Measurements from ENCODE around the gene SERP2.

Gene SERP2

DNA sequence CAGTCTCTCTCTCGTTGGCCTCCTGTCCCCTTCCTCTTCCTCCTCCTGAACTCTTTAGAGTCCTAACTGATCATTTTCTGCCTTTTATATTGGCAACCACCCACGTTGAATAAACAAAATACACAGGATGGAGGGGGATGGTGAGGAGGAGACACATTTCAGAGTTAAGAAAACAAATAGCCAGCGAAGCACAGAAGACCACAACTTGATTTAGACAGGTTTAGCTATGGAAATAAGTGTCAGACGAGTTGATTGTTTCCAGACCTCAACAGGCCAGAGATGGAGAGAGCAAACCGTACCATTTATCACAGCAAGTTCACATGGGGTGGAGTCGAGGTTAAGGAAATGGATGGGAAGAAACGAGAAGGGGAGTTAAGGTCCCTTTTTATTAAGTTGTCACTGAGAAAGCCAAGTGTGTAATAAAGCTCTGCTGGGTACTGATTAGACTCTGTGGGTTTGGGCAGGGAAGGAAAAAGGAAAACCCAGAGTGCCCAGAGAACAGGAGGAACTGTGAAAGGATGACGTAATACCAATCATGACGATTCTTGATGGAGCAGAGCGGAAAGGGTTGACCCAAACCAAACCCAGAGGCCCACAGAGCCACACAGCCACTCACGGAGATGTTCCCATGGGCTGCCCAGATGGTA, 11.1 kb upstream of the SERP2 start:
- no peak for DNase-seq

DNA sequence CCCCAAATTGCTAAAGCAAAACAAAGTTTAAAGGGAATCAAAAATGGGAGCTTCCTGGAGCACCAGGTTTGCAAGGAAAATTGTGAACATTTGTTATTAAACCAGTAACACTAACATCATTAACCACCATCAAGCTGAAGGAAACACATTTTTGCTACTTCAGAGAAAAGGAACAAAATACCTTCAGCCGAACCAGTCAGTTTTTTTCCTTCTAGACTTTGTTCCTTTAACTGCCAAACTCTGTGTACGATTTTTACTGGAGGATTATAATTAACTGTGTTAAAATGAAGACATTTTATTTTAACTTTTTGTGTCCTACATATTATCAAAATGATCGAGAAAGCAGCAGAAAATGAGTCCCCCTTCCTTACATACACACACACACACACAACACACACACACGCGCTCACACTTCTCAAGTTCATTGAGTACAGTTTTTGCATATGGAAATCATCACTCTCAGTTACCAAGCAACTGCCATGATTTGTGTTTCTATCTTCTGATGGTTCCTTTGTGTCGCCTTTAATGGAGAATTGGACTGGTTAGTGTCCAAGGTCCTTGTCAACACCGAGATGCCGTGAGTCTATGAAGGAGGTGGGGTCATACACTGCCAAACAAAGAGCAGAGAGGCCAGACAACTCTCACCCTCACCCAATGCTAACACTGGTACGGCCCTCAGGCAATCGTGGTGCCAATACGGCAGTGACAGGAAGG, 9.8 kb upstream of the SERP2 start:
- no peak for DNase-seq

DNA sequence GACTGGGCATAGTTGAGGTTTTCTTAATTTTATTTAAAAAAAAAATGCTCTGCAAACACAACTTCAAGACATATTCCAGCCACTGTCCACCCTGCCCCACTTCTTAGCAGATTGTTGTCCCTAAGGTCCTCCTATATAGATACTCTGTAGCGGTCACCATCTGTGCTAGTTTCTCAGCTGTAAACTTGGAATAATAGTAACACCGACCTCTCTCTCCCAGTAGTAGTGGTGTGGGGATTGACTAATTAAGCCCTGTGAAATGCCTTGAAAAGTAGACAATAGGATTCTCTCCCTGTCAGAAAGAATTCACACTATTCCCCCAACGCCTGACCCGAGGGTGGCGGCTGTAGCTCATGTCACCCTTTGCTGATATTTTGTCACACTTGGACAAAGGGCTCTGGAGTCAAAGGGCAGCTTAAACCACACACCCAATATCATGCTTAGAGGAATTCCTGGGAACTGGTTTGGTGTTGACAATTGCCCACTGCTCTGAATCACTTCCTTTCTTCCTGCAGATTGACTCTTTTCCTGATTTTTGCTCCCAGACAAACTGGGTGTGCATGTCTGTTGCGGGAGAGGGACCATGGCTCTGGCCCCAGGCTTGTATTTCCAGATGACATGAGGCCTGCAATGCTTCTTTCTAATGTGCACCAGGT, 9.2 kb upstream of the SERP2 start:
- DNase-seq = no peak

DNA sequence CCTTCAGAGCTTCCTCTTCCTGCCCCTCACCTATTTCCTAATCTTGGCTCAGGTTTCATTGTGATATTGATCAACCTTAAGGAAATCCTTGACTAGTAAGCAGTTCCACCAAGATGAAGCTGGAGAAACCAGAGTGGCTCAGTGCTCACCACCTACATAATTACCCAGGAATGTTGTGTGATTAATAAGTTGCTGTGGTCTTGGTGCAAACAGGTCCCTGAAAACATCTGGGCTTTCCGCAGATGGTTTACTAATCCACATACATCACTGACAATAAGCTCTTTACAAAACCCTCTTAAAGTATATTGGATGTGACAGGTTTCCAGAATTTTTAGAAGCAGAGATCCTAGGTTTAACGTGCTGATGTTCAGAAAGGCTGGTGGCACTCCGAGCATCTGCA, 8.6 kb upstream of the SERP2 start:
- DNase-seq = no peak

DNA sequence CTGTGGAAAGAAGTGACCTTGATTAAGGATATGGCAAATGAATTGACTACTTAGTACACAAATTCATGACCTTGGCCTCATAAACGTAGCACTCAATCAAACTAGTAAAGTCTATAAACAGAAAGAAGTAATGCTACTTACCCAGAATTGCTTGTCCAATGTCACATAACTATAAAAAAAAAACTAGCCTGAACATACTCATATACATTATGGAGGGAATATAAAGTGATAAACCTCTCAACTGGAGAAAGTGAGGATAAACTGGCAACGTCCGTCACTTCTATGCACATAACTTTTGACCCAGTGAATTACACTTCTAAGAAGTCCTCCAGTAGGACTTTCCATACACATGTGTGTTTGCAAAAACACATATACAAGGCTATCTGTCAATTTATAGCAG, 7.7 kb upstream of the SERP2 start:
- DNase-seq = no peak

DNA sequence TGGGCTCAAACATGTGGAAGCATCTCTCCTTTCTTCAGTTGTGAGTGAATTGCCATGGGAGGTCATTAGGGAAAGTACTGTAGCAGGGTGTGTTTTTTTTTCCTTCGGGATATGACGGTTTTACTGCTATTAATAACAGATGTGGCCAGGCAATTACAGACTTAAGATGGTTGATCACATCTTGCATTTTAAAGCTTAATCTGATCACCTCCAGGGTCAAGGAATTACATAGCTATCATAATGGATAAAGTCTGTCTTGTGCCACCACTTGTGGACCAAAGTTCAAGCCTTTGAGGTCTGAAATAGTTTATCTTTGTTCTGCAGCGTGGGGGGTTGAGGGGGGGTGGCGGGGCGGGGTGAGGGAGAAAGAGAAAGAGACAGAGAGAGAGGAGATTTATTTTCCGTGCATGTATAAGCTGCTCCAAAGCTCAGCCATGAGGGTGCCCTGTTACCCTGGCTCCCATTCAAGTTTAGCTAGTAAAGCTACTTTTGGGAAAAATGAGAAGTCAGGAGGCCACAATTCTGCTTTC, 5.5 kb upstream of the SERP2 start:
- DNase-seq = no peak

DNA sequence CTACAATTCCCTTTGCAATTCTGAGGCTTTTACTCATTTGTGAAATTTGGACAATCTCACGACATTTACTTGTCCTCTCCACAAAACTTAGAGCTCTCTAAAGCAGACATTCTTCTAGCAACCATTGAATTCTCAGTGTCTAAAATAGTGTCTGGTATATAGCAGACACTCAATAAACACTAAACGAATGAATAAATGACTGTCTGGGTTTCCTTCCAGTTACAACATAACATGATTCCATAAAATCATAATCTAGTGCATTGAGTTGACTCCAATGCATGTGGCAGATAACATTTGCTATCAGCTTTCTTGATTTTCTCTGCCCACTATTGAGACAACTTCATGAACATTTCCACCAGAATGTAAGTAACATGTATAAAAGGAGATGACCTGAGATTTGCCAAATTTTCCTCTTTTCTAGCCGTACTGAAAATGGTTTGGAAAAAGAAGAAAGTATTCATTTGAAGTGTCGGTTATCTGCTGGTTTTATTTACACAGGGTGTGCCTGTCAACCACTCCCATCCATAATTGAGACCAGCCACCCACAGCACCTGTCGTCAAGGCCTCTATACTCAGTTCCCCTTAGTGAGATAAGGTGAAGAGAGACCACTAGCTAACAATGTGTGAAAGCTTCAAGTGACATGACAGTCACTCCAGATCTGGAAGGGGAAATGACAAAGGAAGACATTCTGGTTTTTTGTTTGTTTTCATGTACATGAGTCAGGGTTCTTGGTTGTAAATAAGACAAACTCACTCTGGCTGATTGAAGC, 4.8 kb upstream of the SERP2 start:
- no peak for DNase-seq

DNA sequence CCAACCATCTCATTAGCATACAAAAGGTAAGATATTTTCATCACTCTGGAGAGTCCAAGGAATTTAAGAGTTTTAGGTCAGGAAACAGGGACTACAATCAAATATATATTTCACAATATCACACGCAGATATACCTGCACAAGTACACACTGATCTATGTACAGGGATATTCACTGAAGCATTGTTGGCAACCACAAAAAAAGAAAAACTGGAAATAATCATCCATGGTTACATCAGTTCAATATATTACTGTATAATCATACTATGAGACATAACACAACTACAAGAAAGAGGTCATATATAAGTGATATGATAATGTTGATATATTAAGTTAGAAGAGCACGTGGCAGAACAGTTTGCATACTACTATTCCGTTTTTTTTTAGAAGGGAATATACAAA, 2.2 kb upstream of the SERP2 start:
- no peak for DNase-seq

DNA sequence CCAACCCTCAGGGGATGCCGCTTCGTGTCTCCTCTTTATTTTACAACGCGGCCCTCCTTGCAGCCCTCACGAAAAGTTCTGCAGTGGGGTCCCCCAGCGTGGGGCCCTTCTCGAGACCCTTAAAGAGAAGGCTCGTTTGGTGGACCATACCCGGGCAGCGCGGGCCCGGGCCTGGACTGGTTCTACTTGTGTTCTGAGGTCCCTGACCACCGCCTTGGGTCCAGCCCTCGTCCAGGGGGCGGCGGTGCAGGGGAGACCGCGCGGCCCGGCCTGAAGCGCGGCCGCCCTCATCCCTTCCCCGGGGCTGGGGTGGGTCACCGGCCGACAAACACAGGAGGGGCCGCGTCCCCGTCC, 400 bp upstream of the SERP2 start:
- no peak for DNase-seq

DNA sequence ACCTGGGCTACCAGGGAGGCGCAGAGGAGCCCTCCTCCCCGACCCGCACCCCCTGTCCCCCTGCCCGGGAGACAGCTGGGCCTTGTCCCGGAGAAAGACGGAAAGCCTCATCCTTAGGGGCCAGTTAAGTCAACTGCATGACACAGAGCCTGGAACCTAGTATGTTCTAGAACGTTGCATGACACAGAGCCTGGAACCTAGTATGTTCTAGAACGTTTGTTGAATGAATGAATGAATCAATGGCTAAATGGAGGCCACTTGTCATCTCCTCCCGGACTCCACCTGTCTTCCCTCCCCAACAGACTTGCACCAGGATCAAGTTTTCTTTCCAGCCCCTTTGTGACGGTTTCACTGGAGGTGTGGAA, 706 bp downstream of the SERP2 start:
- no peak for DNase-seq

DNA sequence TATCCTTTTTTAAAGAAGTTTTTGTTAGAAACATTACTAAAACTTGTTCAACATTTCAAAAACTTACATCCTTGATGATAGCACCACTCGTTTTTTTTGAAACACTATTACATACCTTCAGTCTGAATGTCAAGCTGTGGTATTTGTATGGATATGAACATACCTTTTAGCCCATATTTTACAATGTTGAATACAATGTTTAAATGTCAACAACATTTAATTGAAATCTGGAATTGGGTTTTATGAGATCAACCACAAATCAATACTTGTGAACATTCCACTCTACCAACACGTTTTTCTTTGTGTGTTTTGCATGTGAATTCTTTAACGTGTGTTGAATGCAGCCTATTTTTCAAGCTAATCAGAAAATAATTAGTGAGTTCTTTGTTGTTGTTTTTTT, 4.7 kb downstream of the SERP2 start:
- DNase-seq = no peak

DNA sequence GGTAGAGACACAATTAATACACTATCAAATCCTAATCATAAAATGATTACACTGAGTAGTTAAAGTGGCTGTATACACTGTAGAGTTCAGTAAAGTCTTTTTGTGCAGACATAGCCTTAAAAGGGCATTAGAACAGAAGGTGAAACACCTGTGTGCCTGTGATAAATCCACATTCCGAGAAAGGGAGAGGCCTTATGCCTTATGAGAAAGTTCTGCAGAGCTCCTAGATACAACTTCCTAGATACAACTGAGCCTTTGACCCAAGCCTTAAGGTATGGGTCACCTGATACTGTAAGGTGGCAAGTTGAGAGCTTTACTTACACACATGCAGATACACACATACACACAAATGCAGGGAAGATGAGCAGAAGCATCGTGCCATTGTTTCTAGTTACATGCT, 6.3 kb downstream of the SERP2 start:
- no peak for DNase-seq

DNA sequence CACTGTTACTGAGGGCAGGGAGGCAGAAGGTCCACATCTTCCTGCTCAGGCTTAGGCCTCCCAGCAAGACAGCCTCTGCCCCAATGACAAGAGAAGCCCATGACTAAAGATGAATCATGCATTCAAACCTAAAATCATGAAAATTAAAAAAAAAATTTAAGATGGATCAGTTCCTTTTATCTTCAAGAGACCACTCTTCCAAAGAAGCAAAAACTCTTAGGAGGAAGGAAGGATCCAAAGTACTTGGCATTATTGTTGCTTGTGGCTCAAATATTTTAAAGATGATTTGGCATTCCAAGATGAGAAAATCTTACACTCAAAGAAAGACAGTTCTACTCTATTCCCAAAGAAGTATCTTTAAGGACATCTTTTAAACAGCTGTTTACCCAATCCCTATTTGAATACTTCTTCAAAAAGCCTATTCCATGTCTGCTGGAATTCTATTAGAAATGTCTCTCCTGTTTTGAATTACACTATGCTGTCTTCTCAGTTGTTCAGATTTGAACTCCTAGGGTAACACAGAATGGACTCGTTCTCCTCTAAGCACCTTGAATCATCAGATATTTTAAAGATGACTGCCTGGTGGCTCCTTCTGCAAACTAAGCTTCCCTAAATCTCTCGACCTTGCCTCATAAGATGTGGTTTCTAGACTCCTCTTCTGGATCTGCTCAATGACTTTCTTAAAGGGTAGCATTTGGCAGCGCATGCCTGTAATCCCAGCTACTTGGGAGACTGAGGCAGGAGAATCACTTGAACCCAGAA, 7.0 kb downstream of the SERP2 start:
- no peak for DNase-seq

DNA sequence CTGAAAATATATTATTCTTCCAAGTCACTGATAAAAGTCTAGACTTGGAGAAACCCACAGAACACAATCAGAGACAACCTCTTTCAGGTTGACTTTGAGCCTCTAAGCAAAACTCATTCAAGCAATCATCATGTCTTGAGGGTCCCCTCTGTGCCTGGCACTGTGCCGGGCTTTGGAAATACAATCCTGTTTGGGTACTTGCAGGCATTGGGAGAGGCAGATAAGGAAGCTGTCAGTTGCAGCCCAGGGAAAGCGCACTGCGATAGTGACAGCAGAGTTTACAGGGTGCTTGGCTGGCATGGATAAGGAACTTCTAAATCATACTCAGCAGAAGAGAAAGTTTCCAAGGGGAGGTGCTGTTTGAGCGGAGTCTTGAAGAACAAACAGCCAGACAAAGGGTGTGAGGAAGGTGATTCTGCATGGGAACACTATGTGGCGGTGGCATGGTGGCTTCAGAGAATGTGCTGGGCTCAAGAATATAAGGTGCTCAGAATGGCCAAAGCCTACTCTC, 9.1 kb downstream of the SERP2 start:
- DNase-seq = no peak

DNA sequence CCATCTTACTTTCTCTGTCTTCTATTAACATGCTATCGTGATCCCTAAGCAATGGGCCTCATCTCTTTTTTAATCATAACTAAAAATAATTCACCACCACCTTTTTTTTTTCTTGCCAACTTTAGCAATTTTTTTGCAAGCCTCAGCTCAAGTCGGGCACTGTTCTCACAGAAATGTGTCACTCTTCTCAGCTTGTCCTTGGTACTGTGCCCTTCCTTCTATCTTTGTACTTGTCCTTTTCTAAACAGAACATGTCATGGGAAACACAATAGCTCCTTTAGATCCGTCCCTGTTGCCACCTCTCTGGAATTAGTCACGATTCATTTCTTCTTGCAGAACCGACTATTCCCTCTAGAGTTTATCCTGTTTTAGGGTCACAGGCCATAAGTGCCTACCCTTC, 10.3 kb downstream of the SERP2 start:
- DNase-seq = no peak

DNA sequence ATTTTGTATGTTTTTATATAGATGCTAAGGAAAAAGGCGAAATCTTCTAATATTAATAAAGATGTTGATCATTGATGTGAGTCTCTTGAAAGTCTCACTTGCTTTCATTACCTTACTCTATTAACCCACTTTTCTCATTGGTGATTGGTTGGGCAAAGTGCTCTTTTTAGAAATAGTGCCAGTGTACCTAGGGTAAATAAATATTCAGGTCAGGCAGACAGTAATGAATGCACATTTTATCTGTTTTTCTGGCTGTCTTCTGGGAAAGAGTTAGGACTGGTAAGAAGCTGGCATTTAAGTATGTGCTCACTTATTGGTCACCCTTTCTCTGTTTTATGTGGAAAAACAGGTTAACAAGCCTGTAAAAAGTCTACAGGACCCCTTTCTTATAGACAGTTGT, 11.2 kb downstream of the SERP2 start:
- no peak for DNase-seq

DNA sequence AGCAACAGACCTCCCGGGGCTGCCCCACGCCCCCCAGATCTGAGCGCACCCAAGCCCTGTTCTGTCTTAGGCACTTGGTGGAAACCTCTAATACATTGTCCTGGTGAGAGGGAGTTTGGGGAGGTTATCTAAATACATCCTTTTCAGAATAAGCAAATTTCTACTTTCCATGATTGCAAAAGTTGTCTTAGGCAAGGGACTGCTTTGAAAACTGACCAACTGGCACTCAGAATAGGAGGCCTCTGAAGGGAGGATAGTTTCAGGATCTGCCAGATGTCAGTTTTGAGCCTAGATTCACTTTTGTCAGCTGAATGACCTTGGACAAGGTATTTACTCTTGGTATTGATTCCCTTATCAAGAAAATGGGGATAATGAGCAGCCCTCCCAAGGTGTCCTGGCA, 11.8 kb downstream of the SERP2 start:
- no peak for DNase-seq

DNA sequence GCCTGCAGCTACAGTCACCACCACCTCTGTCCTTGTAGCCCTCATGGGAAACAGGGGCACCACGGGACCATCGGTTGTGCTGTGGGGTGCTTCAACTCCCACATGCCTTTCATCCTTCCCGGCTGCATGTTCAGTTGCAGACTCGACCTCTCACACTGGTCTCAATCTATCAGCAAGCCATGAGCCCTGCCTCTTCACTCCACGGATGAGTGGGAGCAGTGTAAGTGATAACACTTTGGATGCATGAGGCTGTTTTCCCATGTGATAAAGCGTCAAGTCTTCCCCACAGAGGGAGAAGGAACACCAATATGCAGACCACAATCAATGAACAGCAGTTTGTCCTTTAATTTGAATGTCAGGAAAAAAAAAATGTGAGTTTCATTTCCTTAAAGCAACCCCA, 12.2 kb downstream of the SERP2 start:
- no peak for DNase-seq

DNA sequence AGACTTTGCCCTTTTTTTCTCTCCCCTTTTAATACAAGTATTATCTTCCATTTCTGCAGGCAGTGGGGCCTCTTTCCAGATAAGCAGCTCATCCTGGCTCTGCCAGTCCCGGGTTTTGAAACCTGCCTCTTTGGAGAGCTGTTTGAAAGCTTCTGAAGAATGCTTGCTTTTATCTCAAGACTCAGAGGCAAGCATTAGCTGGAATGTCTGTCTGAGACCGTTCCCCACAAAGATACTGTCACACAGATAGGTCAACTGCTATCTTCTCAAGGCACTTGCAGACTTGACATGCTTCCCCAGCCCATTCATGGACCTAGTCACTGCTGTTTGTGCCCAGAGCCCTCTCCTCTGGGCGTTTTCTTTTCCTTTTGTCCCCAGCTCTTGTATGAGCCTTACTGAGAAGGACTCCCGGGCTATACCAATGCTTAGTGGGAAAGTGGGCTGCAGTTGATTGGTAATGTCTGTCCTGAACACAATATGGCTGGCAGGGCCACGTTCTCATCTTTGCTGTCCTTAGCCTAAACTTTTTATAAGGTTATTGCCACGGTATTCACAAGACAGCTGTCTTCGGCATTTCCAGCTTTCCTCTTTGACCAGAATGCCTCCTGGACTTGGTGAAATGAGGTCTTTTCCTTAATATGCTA, 13.4 kb downstream of the SERP2 start:
- DNase-seq = no peak

DNA sequence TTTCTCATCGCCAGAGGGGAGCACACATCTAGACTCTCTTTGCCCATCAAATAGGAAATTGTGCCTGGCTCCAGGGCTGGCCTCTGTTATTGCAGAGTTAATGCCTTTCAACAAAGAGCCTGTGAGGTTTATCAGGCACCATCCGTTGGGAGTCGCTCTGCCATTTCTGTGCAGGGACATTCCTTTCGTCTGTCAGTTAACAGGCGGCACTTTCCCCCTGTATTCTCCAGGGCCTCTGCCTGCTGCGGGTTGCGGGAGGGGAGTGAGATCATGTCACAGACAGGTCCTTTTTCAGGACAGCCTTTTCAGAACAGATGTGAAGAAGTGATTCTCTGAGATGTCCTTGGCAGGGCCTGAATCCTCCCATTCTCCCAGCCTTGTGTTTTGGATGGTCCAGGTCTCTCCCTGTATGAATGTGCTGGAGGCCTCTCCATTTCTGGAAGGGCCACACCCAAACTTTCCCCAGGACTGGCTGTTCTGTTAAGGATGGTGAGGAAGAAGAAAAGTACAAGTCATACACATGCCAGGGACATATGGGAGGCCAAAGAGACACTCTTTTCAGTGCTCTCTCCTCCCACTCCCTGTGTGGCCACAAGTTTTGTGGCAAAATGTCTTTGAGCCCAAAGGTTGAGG, 14.9 kb downstream of the SERP2 start:
- no peak for DNase-seq

DNA sequence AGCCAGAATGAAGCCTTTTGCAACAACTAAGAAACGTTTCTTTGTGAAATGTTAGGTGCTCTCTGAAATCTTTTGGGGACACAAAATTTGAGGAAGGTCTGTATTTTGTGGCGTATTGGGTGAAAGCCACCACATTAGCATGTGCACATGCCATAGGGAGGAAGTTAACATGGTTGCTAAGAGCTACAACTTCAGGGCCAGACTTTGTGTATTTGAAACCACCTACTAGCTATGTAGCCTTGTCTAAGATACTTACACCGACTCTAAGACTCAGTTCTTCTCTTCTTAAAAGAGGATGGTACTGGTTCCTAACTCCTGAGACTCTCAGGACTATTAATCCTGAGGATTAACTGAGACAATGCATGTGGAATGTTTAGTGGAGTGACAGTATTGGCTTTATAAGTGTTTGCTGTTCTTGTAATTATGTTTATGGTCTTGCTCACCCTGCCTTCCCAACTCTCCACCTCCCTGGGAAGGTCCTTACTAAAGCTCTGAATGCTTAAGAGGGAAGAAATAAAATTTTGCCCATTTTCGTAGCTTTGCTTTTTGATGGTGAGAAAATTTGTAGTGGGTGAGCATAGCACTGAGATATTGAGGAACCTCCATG, 15.5 kb downstream of the SERP2 start:
- no peak for DNase-seq

All from NCI-H2171 (cell line).